Tibial artery (tissue), 4 donors: ENCODE measurements around the gene F7.
"Not testable (repeated sequence)": the region's sequence is repeated elsewhere in the genome, so short reads cannot be mapped to it uniquely, and the experiment has no call there.

ENCODE experiments used
- DNase-seq, 2 donors: peaks; one replicate each; pipeline ENCODE4 v3.0.0-alpha.2; 2019
- H3K27ac ChIP-seq, 2 donors: fragments of 200-600 bp; sonication (generic) in 1 of 2; 1 replicate in 1 of 2; 2 replicates in 1 of 2; pipeline ENCODE4 v1.5.1; 2018 to 2019; ENCODE audit warnings: mild to moderate bottlenecking in 1 of 2
- H3K27me3 ChIP-seq, 2 donors: fragments of 200-600 bp; sonication (generic) in 1 of 2; one replicate each; pipeline versions ENCODE4 v1.5.1 to v1.6.0; 2016 to 2019
- H3K36me3 ChIP-seq, 3 donors: fragments of 200-600 bp; sonication (generic) in 2 of 3; one replicate each; pipeline ENCODE4 v1.5.1; 2016 to 2019; ENCODE audit warnings: mild to moderate bottlenecking in 2 of 3
- H3K4me1 ChIP-seq, 4 donors: fragments of 200-600 bp; sonication (generic) in 2 of 4; 1 replicate in 3 of 4; 2 replicates in 1 of 4; pipeline ENCODE4 v1.5.1; 2016 to 2019
- H3K4me3 ChIP-seq, 2 donors: fragments of 200-600 bp; sonication (generic) in 1 of 2; 1 replicate in 1 of 2; 2 replicates in 1 of 2; pipeline ENCODE4 v1.5.1; 2018 to 2019; ENCODE audit warnings: mild to moderate bottlenecking in 2 of 2
- H3K9me3 ChIP-seq, 3 donors: fragments of 200-600 bp; sonication (generic) in 1 of 3; one replicate each; pipeline ENCODE4 v1.5.1; 2016 to 2019
- intact Hi-C: fragments of 100-400 bp; cut with DNase I; formaldehyde crosslinking; loops from one replicate; pipeline ENCODE4 v1.15.0; 2023; ENCODE audit warnings: low total_unique reads
- TF ChIP-seq, protein P1 (sequence below), 2 experiments: fragments of 200-600 bp in 1 of 2; fragments of 450-650 bp in 1 of 2; IDR thresholded peaks; one replicate each; pipeline ENCODE4 v1.5.1; 2017 to 2019; ENCODE audit warnings: antibody characterized with exemption in 2 of 2, mild to moderate bottlenecking in 1 of 2, moderate library complexity in 1 of 2

F7 gene

GRCh38 chr13:113157929-113158747 lies 52.5 kb downstream of the F7 start, which contains the start of gene PROZ:
TSS of gene PROZ (plus strand) at chr13:113158648. CDS start at chr13:113158661, 13 bp downstream.
- Histone ChIP-seq H3K9me3 (no peaks in the 10 kb centered on the region), H3K4me3 (no peak within 1 kb of the TSS), H3K27ac (no peak within 1 kb of the TSS), H3K27me3 (peaks cover 0 to 14% of the 10 kb centered on the region in 2 donors), H3K36me3 (no peaks in the 10 kb centered on the region), H3K4me1 (peaks cover 0 to 9% (median 3%) of the 10 kb centered on the region in 4 donors)
- intact Hi-C loops, result loop anchor here (10.0 kb wide), 2 partner anchors 47 to 123 kb away; partner anchors contain the start of genes CUL4A and PCID2
- DNase-seq, result no peak
- TF ChIP-seq, protein P1, sequence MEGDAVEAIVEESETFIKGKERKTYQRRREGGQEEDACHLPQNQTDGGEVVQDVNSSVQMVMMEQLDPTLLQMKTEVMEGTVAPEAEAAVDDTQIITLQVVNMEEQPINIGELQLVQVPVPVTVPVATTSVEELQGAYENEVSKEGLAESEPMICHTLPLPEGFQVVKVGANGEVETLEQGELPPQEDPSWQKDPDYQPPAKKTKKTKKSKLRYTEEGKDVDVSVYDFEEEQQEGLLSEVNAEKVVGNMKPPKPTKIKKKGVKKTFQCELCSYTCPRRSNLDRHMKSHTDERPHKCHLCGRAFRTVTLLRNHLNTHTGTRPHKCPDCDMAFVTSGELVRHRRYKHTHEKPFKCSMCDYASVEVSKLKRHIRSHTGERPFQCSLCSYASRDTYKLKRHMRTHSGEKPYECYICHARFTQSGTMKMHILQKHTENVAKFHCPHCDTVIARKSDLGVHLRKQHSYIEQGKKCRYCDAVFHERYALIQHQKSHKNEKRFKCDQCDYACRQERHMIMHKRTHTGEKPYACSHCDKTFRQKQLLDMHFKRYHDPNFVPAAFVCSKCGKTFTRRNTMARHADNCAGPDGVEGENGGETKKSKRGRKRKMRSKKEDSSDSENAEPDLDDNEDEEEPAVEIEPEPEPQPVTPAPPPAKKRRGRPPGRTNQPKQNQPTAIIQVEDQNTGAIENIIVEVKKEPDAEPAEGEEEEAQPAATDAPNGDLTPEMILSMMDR (IDR thresholded peaks at IDR 0.05), result no peak

DNA sequence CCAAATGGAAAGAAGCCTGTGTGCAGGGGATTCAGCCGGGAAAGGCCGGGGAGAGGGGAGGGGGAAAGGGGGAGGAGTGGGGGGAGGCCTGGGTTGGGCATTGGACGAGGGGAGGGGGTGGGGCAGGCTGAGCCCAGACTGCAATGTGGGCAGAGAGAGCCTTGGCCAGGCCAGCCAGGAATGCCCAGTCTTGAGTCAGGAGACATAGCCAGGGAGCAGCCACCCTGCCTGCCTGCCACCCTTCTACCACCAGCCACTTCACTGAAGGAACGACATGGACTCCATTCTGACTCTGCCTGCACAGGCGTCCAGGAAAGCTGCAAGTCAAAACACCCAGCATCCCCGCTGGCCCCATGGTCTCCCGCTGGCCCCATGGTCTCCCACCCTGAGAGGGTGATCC lies 53.4 kb downstream of the F7 start:
- Histone ChIP-seq H3K4me3 (no peak overlapping the region), H3K9me3 (no peaks in the 10 kb centered on the region), H3K4me1 (peaks cover 0 to 5% (median 0%) of the 10 kb centered on the region in 4 donors), H3K27ac (no peak overlapping the region), H3K27me3 (peaks cover 0 to 22% of the 10 kb centered on the region in 2 donors), H3K36me3 (no peaks in the 10 kb centered on the region)
- TF ChIP-seq, protein P1 (IDR thresholded peaks at IDR 0.05), result no peak
- intact Hi-C loops, result loop anchor here (10.0 kb wide), 2 partner anchors 46 to 124 kb away; partner anchors contain the start of genes CUL4A and PCID2
- DNase-seq, result no peak

DNA sequence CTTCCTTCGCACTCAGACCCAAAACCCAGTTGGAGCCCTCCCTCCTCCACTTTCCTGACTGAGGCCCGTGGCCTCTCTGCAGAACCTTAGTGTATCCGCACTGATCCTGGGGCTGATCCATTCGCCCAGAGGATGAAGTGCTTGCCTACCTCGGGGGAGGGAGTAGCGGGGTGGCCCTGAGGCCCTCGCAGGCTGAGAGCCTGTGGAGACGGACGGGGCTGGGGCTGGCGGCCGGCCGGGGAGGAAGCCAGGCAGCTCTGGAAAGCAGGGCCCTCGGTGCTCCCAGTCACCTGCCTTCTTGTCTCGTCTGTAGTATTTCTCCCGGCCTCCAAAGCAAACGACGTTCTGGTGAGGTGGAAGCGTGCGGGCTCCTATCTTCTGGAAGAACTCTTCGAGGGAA lies 54.1 kb downstream of the F7 start:
- TF ChIP-seq, protein P1 (IDR thresholded peaks at IDR 0.05), result no peak
- intact Hi-C loops, result loop anchor here (10.0 kb wide), 2 partner anchors 45 to 125 kb away; partner anchors contain the start of genes CUL4A and PCID2

GRCh38 chr13:113160983-113161382 lies 55.4 kb downstream of the F7 start:
- no peak overlapping the region for H3K4me3 ChIP-seq
- peaks cover 0 to 24% of the 10 kb centered on the region in 2 donors for H3K27me3 ChIP-seq
- no peaks in the 10 kb centered on the region for H3K9me3 ChIP-seq
- no peaks in the 10 kb centered on the region for H3K4me1 ChIP-seq
- no peaks in the 10 kb centered on the region for H3K36me3 ChIP-seq
- H3K27ac ChIP-seq, result no peak overlapping the region
- intact Hi-C loops, result no loop called here
- TF ChIP-seq, protein P1 (IDR thresholded peaks at IDR 0.05), result no peak
- DNase-seq, result no peak

More for the DNA sequence above, 54.1 kb downstream of the F7 start:
- H3K36me3 ChIP-seq, result no peaks in the 10 kb centered on the region
- H3K27ac ChIP-seq, result no peak overlapping the region
- no peak for DNase-seq
- peaks cover 0 to under 1% (median 0%) of the 10 kb centered on the region in 4 donors for H3K4me1 ChIP-seq
- peaks cover 0 to 24% of the 10 kb centered on the region in 2 donors for H3K27me3 ChIP-seq
- H3K4me3 ChIP-seq, result no peak overlapping the region
- H3K9me3 ChIP-seq, result no peaks in the 10 kb centered on the region

- H3K27me3 ChIP-seq, result peaks cover 0 to 24% of the 10 kb centered on the region in 2 donors
- H3K4me3 ChIP-seq, result no peak overlapping the region
- H3K9me3 ChIP-seq, result no peaks in the 10 kb centered on the region
- intact Hi-C loops, result no loop called here
- DNase-seq, result no peak
- TF ChIP-seq, protein P1 (IDR thresholded peaks at IDR 0.05), result no peak
- no peak overlapping the region for H3K27ac ChIP-seq
- H3K4me1 ChIP-seq, result no peaks in the 10 kb centered on the region
- no peaks in the 10 kb centered on the region for H3K36me3 ChIP-seq
Observed at GRCh38 chr13:113161433-113161832, 55.8 kb downstream of the F7 start.

GRCh38 chr13:113161975-113162374 lies 56.4 kb downstream of the F7 start:
- H3K9me3 ChIP-seq, H3K27ac ChIP-seq, DNase-seq, H3K4me1 ChIP-seq, H3K36me3 ChIP-seq, intact Hi-C loops, H3K4me3 ChIP-seq: not testable (repeated sequence)
- peaks cover 0 to 24% of the 10 kb centered on the region in 2 donors for H3K27me3 ChIP-seq
